ENCODE measurements around the gene FARS2. TPM values are rescaled to one million over a fixed set of nuclear protein-coding genes. Genes with fewer than 3 reads are reported as not detected.

Gene FARS2
- total and polyA plus RNA-seq, 7 experiments from 2014 or later, result 16.2 to 28.1 (median 20.8) TPM

DNA sequence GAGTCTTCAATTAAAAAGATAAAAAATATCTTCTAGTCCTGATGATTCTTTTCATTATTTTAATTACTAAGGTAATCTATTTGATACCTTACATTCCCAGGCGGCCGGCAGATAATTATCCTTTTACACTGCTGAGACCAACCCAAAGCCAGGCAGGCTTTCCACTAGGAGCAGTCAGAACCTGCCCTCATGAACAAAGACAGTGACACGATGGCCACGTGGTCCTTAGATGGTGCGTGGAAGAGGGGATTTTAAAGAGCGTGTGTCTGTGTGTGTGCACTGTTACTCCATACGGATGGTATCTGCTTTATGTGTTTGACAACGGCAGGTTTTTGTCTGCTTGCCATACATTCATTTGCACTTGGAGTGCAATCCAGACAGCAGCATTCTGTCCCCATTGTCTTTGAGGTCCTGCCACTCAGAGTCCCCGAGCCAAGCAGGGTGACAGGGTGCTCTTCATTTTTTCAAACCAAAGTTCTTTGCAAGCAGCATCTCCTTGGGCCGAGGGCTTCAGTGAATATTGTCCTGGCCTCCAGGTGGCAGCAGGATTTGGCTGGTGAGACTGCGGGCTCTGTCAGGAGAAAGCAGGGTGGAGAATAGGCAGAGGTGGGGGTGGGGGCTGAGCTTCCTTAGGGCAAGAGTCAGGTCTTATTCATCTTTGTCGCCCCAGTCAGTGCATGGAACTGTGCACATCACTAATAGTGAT lies 484.9 kb downstream of the FARS2 start:
- POLR2A ChIA-PET, result no interaction called here
- Mint-ChIP-seq H3K27ac (no peak overlapping the region), H3K9me3 (peaks cover 0 to 6% (median 2%) of the 10 kb centered on the region in 11 donors), H3K4me1 (peaks cover 0 to 23% (median 4%) of the 10 kb centered on the region in 7 donors), H3K36me3 (peaks cover under 1 to 36% (median 33%) of the 10 kb centered on the region in 5 donors), H3K4me3 (no peak overlapping the region), H3K27me3 (no peaks in the 10 kb centered on the region)
- no peak overlapping the region for H3K27ac ChIP-seq (ENCODE audit: low read depth, low read length)
- no peaks in the 10 kb centered on the region for H3K27me3 ChIP-seq (ENCODE audit: control insufficient read depth in 2 of 2, insufficient read depth in 2 of 2, low read length in 2 of 2)
- ATAC-seq (no peak), DNase-seq (no peak)
- H3K9me3 ChIP-seq (ENCODE audit: control insufficient read depth in 2 of 3, low read length in 3 of 3), result no peaks in the 10 kb centered on the region
- intact Hi-C loops (cut with micrococcal nuclease), result loop anchor here in 1 of 2 donors (10.0 kb wide), 1 partner anchor 161 kb away; no protein-coding TSS in a partner anchor
- H3K36me3 ChIP-seq (ENCODE audit: control insufficient read depth in 2 of 3, insufficient read depth in 3 of 3, low read length in 3 of 3), result no peaks in the 10 kb centered on the region
- no peak overlapping the region for H3K4me3 ChIP-seq (ENCODE audit: low read length)
- CTCF ChIA-PET, result no interaction called here
- H3K4me1 ChIP-seq (ENCODE audit: control insufficient read depth in 2 of 2, insufficient read depth in 2 of 2, low read length in 2 of 2), result no peaks in the 10 kb centered on the region

DNA sequence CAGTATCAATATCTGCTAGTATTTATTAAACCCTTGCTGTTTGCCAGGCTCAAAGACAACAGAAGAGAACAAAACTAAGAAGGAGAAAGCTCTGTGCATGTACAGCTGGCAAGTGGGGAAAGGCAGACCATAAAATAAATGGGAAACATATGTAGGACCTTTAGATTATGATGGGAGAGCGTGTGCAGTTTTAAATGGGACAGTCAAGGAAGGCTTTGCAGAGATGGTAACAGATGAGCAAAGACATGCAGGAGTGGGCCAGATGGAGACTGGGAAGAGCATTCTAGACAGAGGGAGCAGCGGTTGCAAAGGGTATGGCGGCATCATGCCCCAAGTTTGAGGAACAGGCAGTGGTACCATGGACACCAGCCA lies 485.4 kb downstream of the FARS2 start:
- H3K36me3 Mint-ChIP-seq, result peaks cover 0 to 41% (median 36%) of the 10 kb centered on the region in 5 donors
- no peaks in the 10 kb centered on the region for H3K4me1 ChIP-seq (ENCODE audit: control insufficient read depth in 2 of 2, insufficient read depth in 2 of 2, low read length in 2 of 2)
- no peaks in the 10 kb centered on the region for H3K27me3 ChIP-seq (ENCODE audit: control insufficient read depth in 2 of 2, insufficient read depth in 2 of 2, low read length in 2 of 2)
- no peaks in the 10 kb centered on the region for H3K9me3 ChIP-seq (ENCODE audit: control insufficient read depth in 2 of 3, low read length in 3 of 3)
- no peak overlapping the region for H3K4me3 ChIP-seq (ENCODE audit: low read length)
- H3K27ac Mint-ChIP-seq, result no peak overlapping the region
- no peaks in the 10 kb centered on the region for H3K27me3 Mint-ChIP-seq
- intact Hi-C loops (cut with micrococcal nuclease), result loop anchor here in 1 of 2 donors (10.0 kb wide), 1 partner anchor 162 kb away; no protein-coding TSS in a partner anchor
- CTCF ChIA-PET, result no interaction called here
- H3K27ac ChIP-seq (ENCODE audit: low read depth, low read length), result no peak overlapping the region
- no peak overlapping the region for H3K4me3 Mint-ChIP-seq
- ATAC-seq (no peak), DNase-seq (no peak)
- no peaks in the 10 kb centered on the region for H3K36me3 ChIP-seq (ENCODE audit: control insufficient read depth in 2 of 3, insufficient read depth in 3 of 3, low read length in 3 of 3)
- H3K4me1 Mint-ChIP-seq, result peaks cover 0 to 23% (median 4%) of the 10 kb centered on the region in 7 donors
- H3K9me3 Mint-ChIP-seq, result peaks cover 0 to 6% (median 3%) of the 10 kb centered on the region in 11 donors
- POLR2A ChIA-PET, result no interaction called here

DNA sequence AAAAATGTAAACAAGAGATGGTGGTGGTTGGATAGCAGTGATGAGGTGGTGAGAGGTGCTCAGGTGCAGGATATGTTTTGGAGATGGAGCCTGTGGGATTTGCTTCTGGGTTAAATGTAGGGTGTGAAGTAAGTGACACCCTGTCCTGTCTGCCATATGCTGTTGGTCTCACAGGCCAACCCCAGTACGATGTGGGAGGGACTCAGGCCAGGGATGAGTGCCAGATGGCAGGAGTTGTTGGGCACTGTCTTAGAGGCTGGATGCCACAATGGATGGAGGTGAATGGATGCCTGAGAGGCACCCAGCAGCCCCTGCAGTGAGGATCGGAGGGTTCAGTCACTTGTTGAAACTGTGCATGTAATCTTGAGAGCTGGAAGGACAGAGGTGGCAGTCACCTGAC lies 486.1 kb downstream of the FARS2 start:
- Histone ChIP-seq H3K4me1 (ENCODE audit: control insufficient read depth in 2 of 2, insufficient read depth in 2 of 2, low read length in 2 of 2) (no peaks in the 10 kb centered on the region), H3K27ac (ENCODE audit: low read depth, low read length) (no peak overlapping the region), H3K9me3 (ENCODE audit: control insufficient read depth in 2 of 3, low read length in 3 of 3) (no peaks in the 10 kb centered on the region), H3K36me3 (ENCODE audit: control insufficient read depth in 2 of 3, insufficient read depth in 3 of 3, low read length in 3 of 3) (no peaks in the 10 kb centered on the region), H3K4me3 (ENCODE audit: low read length) (no peak overlapping the region), H3K27me3 (ENCODE audit: control insufficient read depth in 2 of 2, insufficient read depth in 2 of 2, low read length in 2 of 2) (no peaks in the 10 kb centered on the region)
- ATAC-seq (no peak), DNase-seq (no peak)
- intact Hi-C loops (cut with micrococcal nuclease), result loop anchor here in 1 of 2 donors (10.0 kb wide), 1 partner anchor 163 kb away; no protein-coding TSS in a partner anchor
- H3K4me3 Mint-ChIP-seq, result no peak overlapping the region
- peaks cover 0 to 42% (median 36%) of the 10 kb centered on the region in 5 donors for H3K36me3 Mint-ChIP-seq
- no peaks in the 10 kb centered on the region for H3K27me3 Mint-ChIP-seq
- peak overlapping the region in 2 of 9 donors; percentile 35 to 79 for H3K27ac Mint-ChIP-seq
- CTCF ChIA-PET, result no interaction called here
- POLR2A ChIA-PET, result no interaction called here
- H3K9me3 Mint-ChIP-seq, result peaks cover 0 to 8% (median 5%) of the 10 kb centered on the region in 11 donors
- peaks cover 0 to 17% (median 1%) of the 10 kb centered on the region in 7 donors for H3K4me1 Mint-ChIP-seq

DNA sequence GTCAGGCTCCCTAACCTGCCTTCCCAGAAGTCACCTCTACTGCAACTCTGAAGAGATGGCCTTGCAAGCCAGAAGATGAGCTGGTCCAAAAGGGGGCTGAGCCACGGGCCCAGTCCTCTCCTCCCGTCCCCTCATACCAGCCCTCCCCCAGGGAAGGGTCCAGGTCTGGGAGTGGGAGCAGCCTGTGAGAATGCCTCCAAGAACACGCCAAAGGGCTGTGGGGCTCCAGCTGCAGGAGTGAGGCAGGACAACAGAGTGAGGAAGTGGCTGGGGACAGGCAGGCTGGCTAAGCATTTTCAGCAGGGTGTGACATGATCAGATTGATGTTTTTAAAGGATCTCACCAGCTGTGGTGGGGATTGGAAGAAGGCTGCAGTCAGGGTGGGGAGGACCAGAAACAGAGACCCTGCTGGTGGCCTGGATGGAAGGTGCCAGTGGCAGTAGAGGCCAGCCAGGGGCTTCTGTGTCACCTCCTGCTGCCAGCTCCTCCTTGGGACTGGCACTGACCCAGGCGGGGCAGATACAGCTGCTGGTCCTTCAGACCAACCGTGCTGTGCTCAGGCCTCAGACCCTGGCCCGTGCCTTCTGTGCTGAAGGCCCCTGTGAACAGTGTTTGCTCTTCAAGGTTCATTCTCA lies 487.8 kb downstream of the FARS2 start:
- H3K36me3 ChIP-seq (ENCODE audit: control insufficient read depth in 2 of 3, insufficient read depth in 3 of 3, low read length in 3 of 3), result no peaks in the 10 kb centered on the region
- ChIA-PET CTCF (no interaction called here), POLR2A (no interaction called here)
- H3K27ac ChIP-seq (ENCODE audit: low read depth, low read length), result no peak overlapping the region
- Mint-ChIP-seq H3K9me3 (peaks cover 0 to 26% (median 12%) of the 10 kb centered on the region in 11 donors), H3K36me3 (peaks cover 3 to 56% (median 48%) of the 10 kb centered on the region in 5 donors), H3K27me3 (no peaks in the 10 kb centered on the region), H3K4me3 (no peak overlapping the region), H3K4me1 (peaks cover 0 to 14% (median 1%) of the 10 kb centered on the region in 7 donors), H3K27ac (no peak overlapping the region)
- H3K4me3 ChIP-seq (ENCODE audit: low read length), result no peak overlapping the region
- H3K4me1 ChIP-seq (ENCODE audit: control insufficient read depth in 2 of 2, insufficient read depth in 2 of 2, low read length in 2 of 2), result no peaks in the 10 kb centered on the region
- no peaks in the 10 kb centered on the region for H3K27me3 ChIP-seq (ENCODE audit: control insufficient read depth in 2 of 2, insufficient read depth in 2 of 2, low read length in 2 of 2)
- intact Hi-C loops (cut with micrococcal nuclease), result loop anchor here in 1 of 2 donors (10.0 kb wide), 1 partner anchor 164 kb away; no protein-coding TSS in a partner anchor
- DNase-seq (no peak), ATAC-seq (no peak)
- H3K9me3 ChIP-seq (ENCODE audit: control insufficient read depth in 2 of 3, low read length in 3 of 3), result peaks cover 0 to 12% (median 0%) of the 10 kb centered on the region in 3 experiments

DNA sequence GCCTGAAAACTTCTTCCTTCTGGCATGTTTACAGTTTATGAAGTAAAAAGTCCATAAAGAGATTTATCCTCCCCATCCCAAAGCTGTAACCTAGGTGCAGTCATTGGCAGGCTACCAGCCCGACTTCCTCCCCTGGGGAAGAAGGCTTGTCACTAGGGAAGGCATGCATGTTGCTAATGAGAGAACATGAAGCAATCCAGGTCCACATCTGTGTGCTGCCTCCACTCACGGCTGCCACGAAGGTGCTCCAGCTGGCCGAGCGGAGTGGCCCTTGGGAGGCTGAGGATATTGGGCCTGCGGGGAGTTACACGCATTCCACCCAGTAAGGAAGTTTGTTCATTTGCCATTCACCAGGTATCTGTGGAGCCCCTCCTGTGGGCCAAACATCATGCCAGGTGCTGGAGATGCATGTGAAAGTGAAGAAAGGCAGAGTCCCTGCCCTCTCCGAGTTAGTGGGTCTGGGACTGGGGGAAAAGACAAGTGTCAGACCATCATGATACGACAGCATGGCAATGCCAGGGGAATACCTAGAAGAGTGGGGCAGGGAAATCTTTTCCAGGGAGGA lies 488.4 kb downstream of the FARS2 start:
- ChIA-PET POLR2A (no interaction called here), CTCF (no interaction called here)

DNA sequence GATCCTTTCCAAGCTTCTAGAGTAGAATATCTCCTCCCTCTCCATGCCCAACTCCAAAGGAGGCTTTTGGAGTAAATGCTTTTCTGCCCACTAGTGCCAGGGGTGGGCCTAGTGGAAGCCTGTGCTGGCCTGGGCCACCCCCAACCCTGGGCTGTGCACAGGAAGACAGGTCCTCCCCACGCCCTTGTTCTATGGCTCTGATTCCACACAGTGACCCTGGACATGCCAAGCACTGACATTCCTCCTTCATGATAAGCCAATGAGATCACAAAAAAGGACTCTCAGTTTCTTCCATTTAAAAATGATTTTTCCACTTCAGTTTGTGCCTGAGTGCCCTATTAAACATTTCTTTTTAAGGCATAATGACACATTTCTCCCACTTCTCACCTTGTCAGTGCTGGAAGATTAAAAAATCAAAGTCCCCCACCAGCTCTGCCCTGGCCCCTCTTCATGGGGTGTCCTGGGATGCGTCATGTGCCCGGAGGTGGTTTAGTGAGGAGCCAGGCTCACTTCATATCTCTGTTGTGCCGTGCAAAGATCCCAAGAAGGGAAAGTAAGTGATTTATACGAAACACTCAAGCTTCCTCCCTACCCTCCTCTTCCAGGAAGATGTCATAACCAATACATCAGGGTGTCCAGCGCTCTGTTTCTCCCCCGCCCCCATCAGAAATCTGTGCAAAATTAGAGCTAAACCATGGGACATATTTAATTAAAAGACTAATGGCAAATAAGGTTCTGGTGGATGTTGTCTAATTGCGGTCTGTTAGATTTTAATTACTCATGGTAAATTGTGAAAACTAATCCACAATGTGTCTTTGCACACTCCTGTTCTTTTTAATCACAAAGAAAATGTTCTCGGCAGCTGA lies 490.4 kb downstream of the FARS2 start:
- no peaks in the 10 kb centered on the region for H3K4me1 ChIP-seq (ENCODE audit: control insufficient read depth in 2 of 2, insufficient read depth in 2 of 2, low read length in 2 of 2)
- Mint-ChIP-seq H3K4me1 (peaks cover 0 to 11% (median 3%) of the 10 kb centered on the region in 7 donors), H3K9me3 (peaks cover 11 to 49% (median 25%) of the 10 kb centered on the region in 11 donors), H3K4me3 (no peak overlapping the region), H3K27ac (peak overlapping the region in 2 of 9 donors; percentile 17 to 34), H3K36me3 (peaks cover 14 to 82% (median 71%) of the 10 kb centered on the region in 5 donors), H3K27me3 (no peaks in the 10 kb centered on the region)
- H3K27ac ChIP-seq (ENCODE audit: low read depth, low read length), result no peak overlapping the region
- intact Hi-C loops (cut with micrococcal nuclease), result no loop called here
- POLR2A ChIA-PET, result interaction anchor here (0.7 kb wide), 1 partner anchor 155 kb away, joined by 3 read pairs; no protein-coding TSS in a partner anchor
- H3K4me3 ChIP-seq (ENCODE audit: low read length), result no peak overlapping the region
- ATAC-seq (no peak), DNase-seq (no peak)
- H3K27me3 ChIP-seq (ENCODE audit: control insufficient read depth in 2 of 2, insufficient read depth in 2 of 2, low read length in 2 of 2), result no peaks in the 10 kb centered on the region
- H3K36me3 ChIP-seq (ENCODE audit: control insufficient read depth in 2 of 3, insufficient read depth in 3 of 3, low read length in 3 of 3), result no peaks in the 10 kb centered on the region
- CTCF ChIA-PET, result interaction anchor here (1.0 kb wide), 1 partner anchor 796 kb away, joined by 3 read pairs; no protein-coding TSS in a partner anchor
- peaks cover 0 to 14% (median 0%) of the 10 kb centered on the region in 3 experiments for H3K9me3 ChIP-seq (ENCODE audit: control insufficient read depth in 2 of 3, low read length in 3 of 3)

More for the DNA sequence above, 488.4 kb downstream of the FARS2 start:
- ATAC-seq, result no peak
- peaks cover 5 to 62% (median 54%) of the 10 kb centered on the region in 5 donors for H3K36me3 Mint-ChIP-seq
- Histone ChIP-seq H3K36me3 (ENCODE audit: control insufficient read depth in 2 of 3, insufficient read depth in 3 of 3, low read length in 3 of 3) (no peaks in the 10 kb centered on the region), H3K27me3 (ENCODE audit: control insufficient read depth in 2 of 2, insufficient read depth in 2 of 2, low read length in 2 of 2) (no peaks in the 10 kb centered on the region), H3K27ac (ENCODE audit: low read depth, low read length) (no peak overlapping the region), H3K4me3 (ENCODE audit: low read length) (no peak overlapping the region), H3K4me1 (ENCODE audit: control insufficient read depth in 2 of 2, insufficient read depth in 2 of 2, low read length in 2 of 2) (no peaks in the 10 kb centered on the region), H3K9me3 (ENCODE audit: control insufficient read depth in 2 of 3, low read length in 3 of 3) (peaks cover 0 to 14% (median 0%) of the 10 kb centered on the region in 3 experiments)
- no peak overlapping the region for H3K27ac Mint-ChIP-seq
- no peaks in the 10 kb centered on the region for H3K27me3 Mint-ChIP-seq
- peaks cover 0 to 14% (median 1%) of the 10 kb centered on the region in 7 donors for H3K4me1 Mint-ChIP-seq
- intact Hi-C loops (cut with micrococcal nuclease), result loop anchor here in 1 of 2 donors (10.0 kb wide), 1 partner anchor 165 kb away; no protein-coding TSS in a partner anchor
- peaks cover 4 to 32% (median 15%) of the 10 kb centered on the region in 11 donors for H3K9me3 Mint-ChIP-seq
- DNase-seq, result no peak
- H3K4me3 Mint-ChIP-seq, result no peak overlapping the region

Data from naive thymus-derived CD4-positive, alpha-beta T cell (primary cell).